Measurements from ENCODE around the gene FAM131A.

FAM131A gene

DNA sequence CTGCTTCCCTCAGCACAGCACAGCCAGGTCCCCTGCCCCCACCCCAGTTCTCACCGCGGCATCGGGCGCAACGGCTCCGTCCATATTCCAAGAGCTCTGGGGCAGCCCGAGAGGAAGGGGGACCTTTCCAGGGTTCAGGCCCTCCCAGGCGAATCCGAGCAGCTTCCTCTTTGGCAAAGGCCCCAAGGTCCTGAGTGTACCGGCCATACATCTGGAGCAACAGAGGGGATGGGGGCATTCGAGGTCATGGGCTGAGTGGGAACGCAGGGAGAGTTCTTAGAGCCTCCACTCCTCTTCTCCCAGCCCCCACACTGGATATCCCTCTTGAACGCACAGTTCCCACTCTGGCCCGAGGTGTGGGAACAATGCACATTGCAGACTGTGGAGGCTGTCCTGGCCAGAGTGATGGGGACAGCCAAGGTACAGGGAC is 21.5 kb downstream of the FAM131A start:
- no peak for DNase-seq

DNA sequence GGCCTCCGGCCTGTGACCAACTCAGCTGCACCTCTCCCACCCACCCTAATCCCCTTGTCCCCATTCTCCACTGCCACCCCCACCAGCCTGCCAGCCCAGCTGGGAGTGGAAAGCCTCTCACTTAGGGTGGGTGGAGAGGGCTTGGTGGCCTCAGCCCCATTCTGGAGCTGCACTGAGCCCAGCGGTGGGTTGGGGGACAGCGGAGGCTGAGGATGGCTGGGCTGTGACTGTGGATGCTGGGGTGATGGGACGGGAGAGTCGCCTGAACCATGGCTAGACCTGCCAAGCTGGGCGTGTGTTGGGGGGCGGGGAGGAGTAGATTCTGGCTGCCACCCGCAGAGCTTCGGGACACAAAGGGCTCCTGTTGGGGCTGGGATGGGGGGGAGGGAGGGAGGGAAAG is 22.2 kb downstream of the FAM131A start:
- no peak for DNase-seq

DNA sequence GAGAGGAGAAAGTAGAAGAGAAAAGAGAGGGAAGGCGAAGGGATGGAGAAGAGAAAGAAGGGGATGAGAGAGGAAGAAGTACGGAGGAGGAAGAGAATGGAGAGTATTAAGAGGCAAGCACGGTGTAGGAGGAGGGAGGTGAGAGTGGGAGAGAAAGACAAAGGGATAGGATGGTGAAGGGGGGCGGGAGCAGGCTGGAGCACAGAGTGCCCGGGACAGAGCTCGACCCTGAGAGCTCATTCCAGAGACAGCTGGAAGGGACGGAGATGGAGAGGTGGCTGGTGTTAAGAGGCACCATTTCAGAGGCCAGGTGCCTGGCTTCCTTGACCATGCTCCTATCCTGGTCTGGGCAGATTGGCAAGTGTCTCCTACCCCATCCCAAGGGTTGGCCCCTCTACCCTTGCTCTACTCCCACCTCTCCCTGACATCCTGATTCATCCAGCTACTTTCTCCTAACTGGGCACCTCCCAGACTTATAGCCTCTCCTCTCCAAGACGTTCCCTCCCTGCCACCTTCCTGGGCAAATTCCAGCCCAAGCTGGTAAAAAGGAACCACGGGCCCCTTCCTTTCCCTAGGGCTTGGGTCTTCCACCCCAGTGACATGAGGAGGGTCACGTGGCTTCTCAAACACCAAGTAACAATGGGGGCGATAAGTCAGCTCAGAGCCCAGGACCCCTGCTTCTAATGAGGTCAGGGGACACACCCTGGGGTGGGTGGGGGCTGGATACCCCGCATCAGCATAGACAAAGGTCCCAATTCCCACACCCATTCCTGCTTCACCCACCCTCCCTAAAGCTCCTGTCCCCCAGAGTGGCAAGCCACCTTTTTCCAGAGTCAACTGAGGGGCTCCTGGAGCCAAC is 22.9 kb downstream of the FAM131A start:
- no peak for DNase-seq

DNA sequence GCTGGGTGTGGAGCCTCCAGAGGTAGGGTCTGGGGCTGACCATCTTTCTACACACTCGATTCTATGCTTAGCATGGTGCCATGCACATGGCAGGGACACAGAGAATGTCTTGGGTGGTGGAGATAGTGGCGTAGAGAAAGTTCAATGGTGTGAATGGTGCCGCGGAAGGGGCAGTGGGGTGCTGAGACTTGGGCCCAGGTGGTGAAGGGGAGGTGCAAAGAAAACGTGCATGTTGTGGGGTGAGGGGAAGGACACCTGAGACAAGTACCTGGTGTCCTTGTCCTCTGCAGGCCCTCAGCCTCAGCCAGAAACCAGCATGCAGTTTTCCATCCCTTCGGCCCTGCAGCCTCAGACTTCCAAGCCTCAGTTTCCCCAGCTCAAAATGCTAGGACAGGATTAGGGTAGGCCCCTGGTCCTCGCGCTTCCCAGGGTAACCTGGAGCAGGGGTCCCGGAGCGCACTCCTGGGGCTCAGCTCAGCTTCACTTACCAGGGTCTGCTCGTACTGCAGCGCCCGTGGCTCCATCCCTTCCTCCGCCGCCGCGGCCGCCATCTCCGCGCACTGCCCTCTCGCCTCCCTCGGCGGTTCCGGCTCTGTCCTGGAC is 23.6 kb downstream of the FAM131A start:
- no peak for DNase-seq

DNA sequence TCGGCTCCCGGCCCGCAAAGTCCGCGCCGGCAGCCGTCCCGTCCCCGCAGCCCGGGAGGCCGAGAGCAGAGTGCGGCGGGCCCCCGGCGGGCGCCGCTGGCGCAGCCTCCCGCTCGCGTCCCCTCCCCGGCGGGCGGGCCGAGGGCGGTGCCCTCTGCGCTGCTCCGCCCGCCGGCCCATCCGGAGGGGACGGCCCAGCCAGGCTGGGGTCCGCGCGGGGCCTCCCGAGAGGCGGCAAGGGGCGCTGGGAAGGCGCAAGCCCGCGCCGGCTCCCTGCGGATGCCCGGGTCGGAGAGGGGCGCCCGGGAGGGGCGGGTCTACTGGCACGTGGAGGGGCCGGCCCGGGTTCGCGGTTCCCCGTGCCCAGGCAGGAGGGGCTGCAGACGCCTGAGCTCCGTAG is 24.1 kb downstream of the FAM131A start, which contains the start of the genes CLCN2 and POLR2H:
Gene CLCN2 (minus strand): TSS at position 74 of the 400 bp plus-strand sequence. CDS start 126 bp downstream, outside the sequence.
Gene POLR2H (plus strand): TSS at position 179 of the 400 bp plus-strand sequence. CDS start 1,783 bp downstream, outside the sequence.
- peak; percentile 27 to 60 for DNase-seq

DNA sequence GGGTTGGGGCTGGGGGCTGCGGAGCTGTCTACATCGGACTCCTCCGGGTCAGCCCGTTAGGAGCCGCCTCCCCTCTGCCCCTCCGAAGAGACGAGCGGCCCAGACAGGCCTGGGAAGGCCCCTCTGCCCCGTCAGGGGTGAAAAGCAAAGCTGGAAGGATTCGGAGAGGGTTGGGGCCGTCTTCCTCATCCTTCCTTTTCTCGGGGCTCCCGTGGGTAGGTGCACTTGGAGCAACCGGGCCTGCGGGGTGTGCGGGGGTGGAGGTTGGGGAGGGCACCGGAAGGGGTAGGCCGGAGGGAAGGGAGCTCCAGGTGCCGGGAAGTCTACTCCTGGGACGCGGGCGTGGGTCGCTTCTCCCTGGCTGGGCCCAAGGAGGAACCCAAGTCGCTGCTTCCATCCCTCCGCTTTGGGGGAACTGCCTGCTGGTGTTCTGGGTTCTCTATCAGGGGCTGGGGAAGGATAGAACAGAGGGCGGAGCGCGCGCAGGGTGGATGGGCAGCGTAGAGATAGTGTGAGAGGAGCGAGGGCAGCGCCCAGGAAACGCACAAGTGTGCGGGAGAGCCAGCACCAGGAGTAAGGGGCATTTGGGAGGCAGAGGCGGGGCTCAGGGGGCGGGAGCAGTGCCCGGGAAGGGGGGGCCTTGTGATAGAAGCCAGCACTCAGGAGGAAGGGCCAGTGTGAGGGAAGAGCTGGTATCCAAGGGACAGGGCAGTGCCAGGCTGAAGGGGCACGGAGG is 24.7 kb downstream of the FAM131A start:
- DNase-seq: peak; percentile 30 to 52

DNA sequence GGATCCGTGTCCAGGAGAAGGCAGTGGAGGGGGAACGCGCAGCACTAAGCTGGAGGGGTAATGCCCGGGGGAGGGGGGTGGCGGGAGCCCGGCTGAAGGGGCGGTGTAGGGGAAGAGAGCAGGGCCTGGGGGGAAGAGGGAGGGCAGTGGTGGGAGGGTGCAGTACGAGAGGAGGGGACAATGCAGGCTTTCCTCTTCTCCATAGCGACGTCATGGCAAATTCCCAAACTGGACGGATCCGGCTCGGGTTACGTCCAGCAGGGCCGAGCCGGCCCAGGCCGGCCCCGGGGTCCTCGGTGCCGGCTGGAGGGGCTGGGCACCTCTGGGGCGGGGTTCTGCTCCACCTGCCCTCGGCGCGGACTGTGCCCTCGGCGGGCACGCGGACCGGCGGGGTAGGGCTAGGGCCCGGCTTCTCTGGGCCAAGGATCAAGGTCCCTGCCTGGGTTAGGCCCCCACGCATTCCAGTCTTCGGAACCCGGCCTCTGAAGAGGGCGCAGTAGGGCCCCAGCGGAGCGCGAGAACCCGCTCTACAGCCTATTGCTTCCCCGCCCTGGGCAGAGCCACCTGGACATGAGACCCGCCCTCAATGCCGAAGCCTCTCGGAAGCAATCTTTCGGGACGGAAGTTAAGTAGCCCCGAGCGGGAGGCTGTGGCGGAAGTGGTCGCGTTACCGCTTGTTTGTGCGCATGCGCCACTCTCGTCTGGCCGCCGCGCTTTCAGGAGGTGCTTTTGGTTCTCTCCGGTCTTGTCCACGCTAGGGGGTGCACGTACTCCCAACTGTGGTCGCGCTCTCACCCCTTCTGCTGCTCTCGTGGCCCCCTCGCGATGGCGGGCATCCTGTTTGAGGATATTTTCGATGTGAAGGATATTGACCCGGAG is 25.5 kb downstream of the FAM131A start:
- DNase-seq: peak; percentile 89 to 93

DNA sequence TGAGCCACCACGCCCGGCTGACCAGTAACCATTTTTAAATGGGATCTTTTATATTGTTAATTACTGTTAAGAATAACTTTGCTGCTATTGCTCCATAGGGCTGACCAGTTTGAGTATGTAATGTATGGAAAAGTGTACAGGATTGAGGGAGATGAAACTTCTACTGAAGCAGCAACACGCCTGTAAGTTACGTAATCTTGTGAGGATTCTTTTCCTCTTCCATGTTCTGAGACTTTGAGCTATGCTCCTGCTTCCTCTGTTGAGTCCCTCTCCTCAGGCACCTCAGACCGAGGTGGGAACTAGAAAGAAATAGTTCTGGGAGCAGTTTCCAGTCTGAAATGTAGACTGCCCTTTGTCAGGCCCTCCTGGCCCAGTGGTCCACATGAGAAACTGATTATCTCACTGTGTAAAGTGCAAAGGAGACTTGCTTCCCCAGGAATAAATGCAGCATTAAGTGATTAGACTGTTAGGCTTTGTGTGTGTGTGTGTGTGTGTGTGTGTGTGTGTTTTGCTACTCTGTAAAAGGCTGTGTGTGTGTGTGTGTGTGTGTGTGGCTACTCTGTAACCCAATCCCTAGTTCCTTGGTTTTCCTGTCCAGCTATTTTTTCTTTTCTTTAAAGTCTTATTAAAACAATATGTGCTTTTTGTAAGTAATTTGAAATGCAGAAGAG is 29.4 kb downstream of the FAM131A start:
- no peak for DNase-seq

DNA sequence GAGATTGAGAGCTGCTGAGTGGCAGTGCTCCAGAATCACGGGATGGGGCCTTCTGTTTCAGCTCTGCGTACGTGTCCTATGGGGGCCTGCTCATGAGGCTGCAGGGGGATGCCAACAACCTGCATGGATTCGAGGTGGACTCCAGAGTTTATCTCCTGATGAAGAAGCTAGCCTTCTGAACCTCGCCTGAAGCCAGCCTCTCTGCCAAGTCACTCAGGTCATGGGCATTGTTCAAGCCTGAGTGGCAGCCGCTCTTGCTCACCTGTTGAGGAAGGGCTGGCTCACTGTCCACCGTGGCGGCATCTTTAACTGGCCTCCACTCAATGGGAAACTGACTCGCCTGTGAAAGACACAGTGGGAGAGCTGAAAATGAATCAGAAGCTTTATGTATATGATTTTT is 30.7 kb downstream of the FAM131A start:
- DNase-seq: no peak

DNA sequence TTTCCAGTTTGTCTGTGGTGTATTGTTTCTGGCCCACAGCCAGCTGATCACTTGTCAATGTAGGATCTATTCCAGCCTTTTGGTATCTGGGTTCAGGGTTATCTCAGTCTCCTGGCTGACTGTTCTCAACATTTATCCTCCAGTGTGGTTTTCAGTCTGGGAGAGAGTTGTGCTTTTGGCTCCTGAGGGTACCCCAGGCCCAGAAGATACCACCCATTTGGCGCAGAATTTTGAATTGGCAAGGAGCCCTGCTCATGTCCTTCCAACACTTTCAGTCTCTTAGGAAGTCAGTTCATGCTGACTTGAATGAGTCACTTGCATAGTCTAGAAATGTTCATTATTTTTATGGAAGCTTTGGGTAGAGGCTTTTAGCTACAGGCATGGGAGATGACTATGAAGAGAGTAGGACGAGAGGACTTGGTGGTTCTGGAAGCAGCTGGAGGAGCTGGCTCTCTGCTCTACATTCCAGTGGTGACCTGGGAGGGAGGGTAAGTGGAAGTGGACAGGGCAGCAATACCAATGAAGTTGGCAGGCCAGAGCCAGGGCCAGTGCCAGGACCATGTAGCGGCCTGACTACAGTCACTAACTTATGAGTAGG is 31.3 kb downstream of the FAM131A start:
- DNase-seq: no peak

DNA sequence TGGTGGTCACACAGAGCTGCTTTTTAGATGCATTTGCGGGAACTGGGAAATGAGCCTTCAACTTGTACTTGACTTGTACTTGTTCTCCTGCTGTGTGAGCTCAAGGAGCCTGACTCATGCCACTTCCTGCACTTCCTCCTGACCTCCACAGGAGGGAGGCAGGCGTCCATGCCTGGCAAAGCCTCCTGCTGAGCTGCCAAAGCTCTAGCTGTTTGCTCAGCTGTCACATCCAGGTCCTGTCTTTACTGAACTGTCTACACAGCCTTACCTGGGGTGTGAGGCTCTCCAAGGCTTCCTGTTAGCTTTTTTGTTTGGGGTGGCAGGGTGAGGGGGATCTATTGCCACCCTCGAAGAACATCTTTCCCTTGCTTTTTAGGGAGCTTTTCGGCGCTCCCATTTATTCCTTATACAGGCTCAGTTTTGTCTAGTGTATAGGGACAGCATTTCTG is 34.2 kb downstream of the FAM131A start:
- DNase-seq: peak; percentile 45 to 59

DNA sequence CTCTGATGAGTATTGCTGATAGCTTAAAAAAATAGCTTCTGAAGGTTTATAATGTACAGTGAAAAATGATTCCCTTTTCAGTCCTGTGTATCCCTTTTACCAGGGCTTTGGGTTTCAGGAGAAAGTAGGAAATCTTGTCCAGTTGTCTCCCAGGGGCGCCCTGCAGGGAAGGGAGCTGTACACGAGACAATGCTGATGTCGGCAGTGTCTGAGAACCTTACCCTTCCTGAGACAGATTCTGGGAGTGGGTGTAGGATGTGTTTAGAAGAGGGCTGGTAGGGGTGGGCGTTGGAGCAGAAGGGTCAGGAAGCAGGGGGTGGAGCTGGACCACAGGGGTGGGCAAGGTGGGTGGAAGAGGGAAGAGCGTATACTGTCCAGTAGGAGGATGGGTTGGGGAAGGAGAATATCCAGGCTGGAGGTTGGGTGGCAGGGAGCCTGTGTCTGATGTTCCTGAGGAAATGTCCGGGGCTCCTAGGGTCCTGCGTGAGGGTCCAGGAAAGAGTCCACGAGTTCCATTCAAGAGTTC is 35.0 kb downstream of the FAM131A start:
- no peak for DNase-seq

DNA sequence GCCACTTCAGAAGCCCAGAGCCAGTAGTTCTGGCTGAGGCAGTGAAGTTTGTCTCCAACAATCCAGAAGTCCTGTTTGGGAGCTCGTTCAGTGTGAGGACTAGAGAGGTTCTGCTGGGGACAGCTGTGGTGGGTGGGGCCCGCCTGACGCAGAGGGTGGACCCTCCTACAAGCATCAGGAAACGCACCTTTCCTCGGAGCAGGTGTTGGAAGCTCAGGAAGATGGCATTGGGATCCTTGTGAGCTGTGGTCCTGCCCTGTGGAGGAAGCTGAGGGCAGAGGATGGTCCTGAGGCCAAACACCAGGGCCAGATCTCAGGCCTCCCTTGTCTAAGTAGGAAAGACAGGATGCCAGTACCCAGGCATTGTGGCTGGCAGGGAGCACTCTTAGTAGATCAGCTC is 35.5 kb downstream of the FAM131A start:
- no peak for DNase-seq

DNA sequence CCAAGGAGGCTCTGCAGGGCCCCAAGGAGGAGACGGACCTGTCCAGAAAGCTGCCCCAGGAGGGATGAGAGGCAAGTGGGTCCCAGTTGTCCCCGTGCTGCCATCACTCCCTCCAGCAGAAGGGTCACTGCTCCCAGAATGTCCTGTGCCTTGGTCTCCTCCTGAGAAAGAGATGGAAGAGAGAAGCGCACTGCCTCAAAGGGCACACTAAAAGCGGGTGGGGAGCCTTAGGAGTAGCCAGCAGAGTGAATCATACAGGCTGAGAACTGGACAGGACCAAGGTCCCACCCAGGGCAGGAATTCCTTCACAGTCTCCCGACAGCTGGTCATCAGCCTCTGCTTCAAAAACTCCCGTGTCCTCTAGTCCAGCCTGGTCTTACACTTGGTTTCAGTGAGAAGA is 36.0 kb downstream of the FAM131A start:
- DNase-seq: no peak

DNA sequence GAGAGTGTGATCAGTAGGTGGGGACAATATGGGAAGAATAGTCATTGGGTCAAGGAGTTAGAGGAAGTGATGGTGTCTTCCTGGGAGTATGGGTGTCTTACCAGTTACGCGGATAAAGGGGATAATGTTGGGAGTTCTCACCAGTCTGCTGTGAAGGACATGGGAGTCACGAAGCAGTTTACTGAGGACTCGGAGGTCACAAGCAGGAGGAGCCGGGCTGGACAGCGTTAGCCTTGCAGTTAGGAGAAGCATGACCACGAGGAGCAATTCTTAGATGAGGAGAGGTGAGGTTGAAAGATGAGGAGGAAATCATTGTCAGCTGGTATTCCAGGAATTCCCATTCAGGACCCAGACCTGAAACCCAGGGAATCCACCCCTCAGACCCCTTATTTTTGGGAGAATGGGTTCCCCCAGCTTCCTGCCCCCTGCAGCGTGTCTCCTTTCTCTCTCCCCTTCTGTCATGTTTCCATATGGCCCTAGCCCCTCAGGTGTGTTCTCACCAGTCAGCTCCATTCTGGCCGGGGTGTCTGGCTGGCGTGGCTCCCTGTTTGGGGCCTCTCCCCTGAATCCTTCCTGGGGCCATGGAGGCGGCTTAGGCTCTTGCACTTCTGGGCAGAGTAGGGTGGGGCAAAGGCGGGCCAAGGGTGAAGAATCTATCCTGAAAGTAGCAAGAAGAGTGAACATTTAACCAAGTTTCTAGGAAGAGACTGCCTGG is 38.5 kb downstream of the FAM131A start:
- DNase-seq: no peak

DNA sequence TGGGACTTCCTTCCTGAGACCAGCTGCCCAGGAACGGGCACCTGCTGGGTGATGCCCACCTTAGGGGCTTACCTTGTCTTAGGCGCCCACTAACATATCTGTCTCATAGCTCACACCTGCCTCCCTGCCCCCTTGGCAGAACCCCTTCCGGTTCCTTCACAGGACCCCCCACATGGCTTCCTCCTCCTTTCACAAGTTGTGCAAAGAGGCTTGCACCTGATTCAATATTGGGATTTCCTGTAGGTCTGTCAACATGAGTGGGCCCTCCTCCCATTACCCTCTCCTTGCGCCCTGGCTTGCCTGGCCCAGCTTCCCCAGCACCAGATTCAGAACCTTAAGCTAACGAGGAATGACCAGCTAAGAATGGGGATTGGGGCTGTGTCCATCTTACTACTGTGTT is 40.0 kb downstream of the FAM131A start:
- no peak for DNase-seq

DNA sequence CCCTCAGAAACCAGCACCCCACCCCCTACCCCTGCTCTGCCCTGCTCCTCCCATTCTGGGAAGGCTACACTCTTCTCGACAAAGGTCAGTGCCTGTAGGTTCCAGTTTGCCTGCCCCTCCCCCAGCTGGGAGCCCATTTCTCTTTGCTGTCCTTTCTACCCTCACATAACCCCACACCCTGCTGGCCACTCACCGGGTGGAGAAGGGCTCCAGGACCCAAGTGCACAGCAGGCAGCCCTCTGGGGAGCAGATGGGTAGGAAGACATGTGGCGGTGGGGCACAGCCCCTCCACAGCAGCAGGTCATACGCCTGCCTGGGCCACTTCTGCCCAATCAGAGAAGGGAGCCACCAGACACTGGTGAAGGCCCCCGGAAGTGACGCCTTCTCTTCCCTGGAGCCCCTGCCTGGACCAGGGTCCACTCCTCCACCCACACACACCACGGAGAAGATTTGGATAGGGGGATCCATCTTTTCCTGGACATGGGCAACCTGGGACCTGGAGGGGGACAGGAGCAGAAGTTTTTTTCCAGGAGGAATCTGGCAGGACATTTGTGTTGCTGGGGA is 40.6 kb downstream of the FAM131A start, which contains the start of gene THPO:
Gene THPO (minus strand): TSS at position 326 of the 564 bp plus-strand sequence. CDS start 1,948 bp downstream, outside the sequence.
- no peak for DNase-seq

DNA sequence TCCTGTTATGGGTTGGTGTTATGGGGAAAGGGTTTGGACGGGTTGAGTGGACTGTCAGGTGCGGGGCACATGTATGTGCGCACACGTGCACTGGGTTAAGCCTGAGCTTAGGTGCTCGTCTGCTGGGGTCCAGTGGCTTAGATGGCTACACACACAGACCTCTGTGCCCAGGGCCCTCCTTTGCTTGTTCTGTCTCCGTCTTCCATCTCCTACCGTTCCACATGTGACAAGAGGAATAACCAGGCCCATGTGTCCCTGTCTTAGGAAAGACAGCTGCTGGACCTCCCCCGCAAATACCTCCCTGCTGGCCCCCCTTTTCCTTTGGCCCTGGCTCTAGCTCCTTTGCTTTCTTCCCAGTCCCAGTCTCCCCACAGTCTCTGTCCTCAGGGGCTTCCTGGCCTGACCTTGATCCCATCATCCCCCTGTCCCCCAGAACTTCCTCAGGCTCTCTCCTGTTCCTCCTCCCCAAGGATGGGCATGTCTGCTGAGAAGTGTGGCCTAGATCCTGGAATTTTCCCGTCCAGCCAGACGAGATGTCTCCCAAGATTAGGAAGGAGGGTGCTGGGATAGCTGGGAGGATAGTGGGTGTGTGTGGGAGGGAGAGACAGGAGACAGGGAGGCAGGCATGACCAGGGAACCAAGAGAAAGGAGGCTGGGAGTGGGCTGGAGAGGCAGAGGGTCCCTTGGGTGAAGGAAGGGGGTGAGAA is 41.4 kb downstream of the FAM131A start:
- no peak for DNase-seq

All from stimulated activated CD4-positive, alpha-beta T cell treated with anti-CD3 and anti-CD28 coated beads, Interleukin-4, amount 100 ng/mL, for 4 hours (primary cell).